Posterior cingulate gyrus (tissue), 11 donors: ENCODE results near the gene TOMM40.
"Not testable (repeated sequence)": the region's sequence is repeated elsewhere in the genome, so short reads cannot be mapped to it uniquely, and the experiment has no call there.

Experiments
- DNase-seq, 10 donors: peaks; one replicate each; pipeline versions ENCODE4 v3.0.0 to v3.0.0-alpha.2; 2020 to 2021; ENCODE audit warnings: mixed read lengths in 3 of 10
- intact Hi-C: fragments of 100-400 bp; cut with DNase I; formaldehyde crosslinking; loops from one replicate; pipeline ENCODE4 v1.15.1; 2023

The TOMM40 gene

GRCh38 chr19:44924243-44924725 lies 33.2 kb downstream of the TOMM40 start:
- intact Hi-C loops: no loop called here
- DNase-seq: no peak

DNA sequence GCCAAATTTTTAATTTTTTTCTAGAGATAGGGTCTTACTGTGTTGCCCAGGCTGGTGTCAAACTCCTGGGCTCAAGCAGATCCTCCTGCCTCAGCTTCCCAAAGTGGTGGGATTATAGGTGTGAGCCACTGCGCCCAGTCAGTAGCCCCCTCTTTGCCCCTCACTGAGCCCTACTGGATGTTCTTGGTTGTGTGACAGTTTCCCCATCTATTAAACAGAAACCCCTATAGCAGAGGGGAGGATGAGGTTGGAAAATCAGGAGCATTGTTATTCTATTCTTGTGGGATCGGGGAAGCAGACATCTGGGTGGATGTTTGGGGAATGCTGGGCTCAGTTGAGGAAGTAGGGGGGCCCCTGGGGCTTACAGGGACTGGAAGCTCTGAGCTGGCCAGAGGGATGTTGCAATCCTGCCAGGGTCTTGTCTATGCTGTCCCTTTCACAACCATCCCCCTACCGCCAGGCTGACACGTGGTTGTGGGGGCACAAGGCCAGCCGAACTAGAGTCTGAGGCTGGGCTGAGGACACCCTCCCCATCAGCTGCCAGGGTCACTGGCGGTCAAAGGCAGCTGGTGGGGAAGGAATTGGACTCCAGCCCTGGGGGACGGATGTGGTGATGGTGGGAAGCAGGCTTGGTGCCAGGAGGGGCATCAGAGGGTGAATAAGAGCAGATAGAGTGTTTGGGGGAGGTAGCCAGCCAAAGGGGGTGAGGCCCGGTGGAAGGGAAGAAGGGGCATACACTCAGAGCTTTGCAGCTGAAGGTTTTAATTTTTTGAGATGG lies 34.2 kb downstream of the TOMM40 start:
- intact Hi-C loops: no loop called here
- DNase-seq: peak; percentile 62 to 96 (median 79)

GRCh38 chr19:44926245-44927077 lies 35.4 kb downstream of the TOMM40 start:
- DNase-seq, intact Hi-C loops: not testable (repeated sequence)

- intact Hi-C loops: no loop called here
- DNase-seq: no peak
Measured at GRCh38 chr19:44927746-44928145, 36.7 kb downstream of the TOMM40 start.

- intact Hi-C loops: no loop called here
- no peak for DNase-seq
Measured at GRCh38 chr19:44930088-44930487, 39.0 kb downstream of the TOMM40 start.

DNA sequence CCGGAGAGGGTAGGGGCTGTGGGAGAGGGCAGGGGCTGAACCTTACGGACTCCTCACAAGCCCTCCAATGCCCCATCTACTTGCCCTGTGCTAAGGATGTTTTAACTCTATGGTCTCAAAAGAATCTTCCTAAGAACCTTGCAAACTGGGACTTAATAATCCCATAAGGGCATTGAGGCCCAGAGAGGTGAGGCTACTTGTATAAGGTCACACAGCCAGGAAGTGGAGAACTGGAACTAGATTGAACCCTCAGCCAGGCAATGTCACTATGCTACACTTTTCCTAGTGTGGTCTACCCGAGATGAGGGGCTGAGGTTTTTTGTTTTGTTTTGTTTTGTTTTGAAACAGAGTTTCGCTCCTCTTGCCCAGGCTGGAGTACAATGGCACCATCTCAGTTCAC lies 40.5 kb downstream of the TOMM40 start:
- intact Hi-C loops: no loop called here
- no peak for DNase-seq

- intact Hi-C loops: no loop called here
- DNase-seq: no peak
Measured at GRCh38 chr19:44939668-44940067, 48.6 kb downstream of the TOMM40 start.

DNA sequence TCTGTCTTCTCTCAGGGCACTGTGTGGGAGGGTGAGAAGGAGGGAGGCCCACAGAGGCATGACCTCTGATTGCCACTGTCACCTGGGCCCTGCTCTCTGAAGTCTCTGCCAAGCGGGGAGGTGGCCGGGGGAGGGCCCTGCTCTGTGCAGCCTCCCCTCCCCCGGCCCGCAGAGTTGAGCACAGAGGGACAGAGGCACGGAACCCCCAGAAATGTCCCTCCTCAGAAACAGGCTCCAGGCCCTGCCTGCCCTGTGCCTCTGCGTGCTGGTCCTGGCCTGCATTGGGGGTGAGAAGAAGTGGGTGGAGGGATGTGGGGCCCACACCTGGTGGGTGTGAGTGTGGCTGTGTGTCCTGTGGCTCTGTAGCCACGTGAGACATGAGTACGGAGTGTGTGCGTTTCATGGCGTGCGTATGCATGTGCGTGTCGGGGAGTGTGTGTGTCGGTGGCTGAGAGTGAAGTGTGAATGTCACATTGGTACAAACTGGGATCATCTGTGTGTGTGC lies 51.1 kb downstream of the TOMM40 start, which contains the start of gene APOC4:
TSS of gene APOC4 (plus strand) at position 171 of the 505 bp plus-strand sequence. CDS start at position 212, 41 bp downstream.
- DNase-seq: no peak
- intact Hi-C loops: no loop called here

GRCh38 chr19:44943801-44944249 lies 52.8 kb downstream of the TOMM40 start:
- intact Hi-C loops: no loop called here
- DNase-seq: peak in 8 of 10 donors; percentile 23 to 87 (median 43)

- intact Hi-C loops: no loop called here
- peak in 1 of 10 donors; percentile 20 for DNase-seq
Measured at GRCh38 chr19:44947041-44947581, 56.1 kb downstream of the TOMM40 start.

- intact Hi-C loops: no loop called here
- no peak for DNase-seq
Measured at GRCh38 chr19:44948237-44948636, 57.2 kb downstream of the TOMM40 start.

DNA sequence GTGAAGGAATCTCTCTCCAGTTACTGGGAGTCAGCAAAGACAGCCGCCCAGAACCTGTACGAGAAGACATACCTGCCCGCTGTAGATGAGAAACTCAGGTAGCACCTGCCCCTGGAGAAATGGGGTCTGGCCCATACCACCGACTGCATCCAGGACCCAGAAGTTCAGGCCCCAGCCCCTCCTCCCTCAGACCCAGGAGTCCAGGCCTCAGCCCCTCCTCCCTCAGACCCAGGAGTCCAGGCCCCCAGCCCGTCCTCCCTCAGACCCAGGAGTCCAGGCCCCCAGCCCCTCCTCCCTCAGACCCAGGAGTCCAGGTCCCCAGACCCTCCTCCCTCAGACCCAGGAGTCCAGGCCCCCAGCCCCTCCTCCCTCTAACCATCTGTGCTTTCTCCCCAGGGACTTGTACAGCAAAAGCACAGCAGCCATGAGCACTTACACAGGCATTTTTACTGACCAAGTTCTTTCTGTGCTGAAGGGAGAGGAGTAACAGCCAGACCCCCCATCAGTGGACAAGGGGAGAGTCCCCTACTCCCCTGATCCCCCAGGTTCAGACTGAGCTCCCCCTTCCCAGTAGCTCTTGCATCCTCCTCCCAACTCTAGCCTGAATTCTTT lies 57.8 kb downstream of the TOMM40 start:
- intact Hi-C loops: no loop called here
- DNase-seq: no peak

DNA sequence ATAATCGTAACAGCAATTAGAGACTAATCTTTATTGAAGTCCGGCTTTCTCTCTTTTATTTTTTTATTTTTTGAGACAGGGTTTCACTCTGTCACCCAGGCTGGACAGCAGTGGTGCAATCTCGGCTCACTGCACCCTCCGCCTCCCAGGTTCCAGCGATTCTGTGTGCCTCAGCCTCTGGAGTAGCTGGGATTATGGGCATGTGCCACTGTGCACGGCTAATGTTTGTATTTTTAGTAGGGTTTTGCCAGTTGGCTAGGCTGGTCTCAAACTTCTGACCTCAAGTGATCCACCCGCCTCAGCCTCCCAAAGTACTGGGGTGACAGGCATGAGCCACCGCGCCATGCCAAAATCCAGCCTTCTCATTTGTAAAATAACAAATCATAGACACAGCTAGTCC lies 58.5 kb downstream of the TOMM40 start:
- no peak for DNase-seq
- intact Hi-C loops: no loop called here

GRCh38 chr19:44951179-44952159 lies 60.4 kb downstream of the TOMM40 start:
- intact Hi-C loops: loop anchor here (2.0 kb wide), 1 partner anchor 49 kb away; no protein-coding TSS in a partner anchor
- DNase-seq: peak; percentile 39 to 90 (median 56)
